Stimulated activated CD4-positive, alpha-beta T cell treated with anti-CD3 and anti-CD28 coated beads, Interleukin-15, amount 100 ng/mL, for 24 hours (primary cell): ENCODE results near the gene MED15.

Source experiments
- DNase-seq: peaks from one replicate; pipeline ENCODE4 v3.0.0-alpha.2; 2020

The MED15 gene

GRCh38 chr22:20632082-20632481, 124.7 kb downstream of the MED15 start:
- DNase-seq: no peak

- no peak for DNase-seq
These were observed 125.1 kb downstream of the MED15 start for GRCh38 chr22:20632518-20632917.

DNA sequence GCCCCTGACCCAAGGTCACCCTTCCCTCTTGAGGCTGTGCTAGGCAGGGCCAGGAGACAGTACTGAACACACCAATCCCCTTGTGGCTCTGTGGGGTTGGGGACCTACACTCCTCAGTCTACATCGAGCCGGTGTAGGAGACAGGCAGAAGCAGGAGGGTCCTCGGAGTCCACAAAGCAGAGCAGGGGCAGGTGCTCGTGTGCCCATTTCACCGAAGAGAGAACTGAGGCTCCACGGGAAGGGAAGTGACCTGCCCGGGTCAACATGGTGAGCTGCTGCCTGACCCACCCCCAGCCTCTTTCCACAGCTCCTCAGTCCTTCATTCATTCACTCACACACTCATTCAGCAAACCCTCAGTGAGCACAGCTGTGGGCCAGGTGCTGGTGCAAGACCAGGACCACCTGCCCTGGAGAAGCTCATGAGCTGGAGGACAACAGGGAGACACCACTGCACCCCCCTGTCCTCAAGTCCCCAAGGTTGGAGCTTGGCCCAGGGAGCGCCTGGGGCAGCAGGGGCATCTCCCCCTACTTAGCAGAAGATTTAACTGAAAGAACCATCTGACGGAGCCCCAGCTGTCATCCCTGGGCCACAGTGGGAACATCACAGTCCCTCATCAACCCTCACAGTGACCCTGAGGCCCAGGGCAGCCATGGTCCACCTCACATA, 127.3 kb downstream of the MED15 start:
- DNase-seq: no peak

DNA sequence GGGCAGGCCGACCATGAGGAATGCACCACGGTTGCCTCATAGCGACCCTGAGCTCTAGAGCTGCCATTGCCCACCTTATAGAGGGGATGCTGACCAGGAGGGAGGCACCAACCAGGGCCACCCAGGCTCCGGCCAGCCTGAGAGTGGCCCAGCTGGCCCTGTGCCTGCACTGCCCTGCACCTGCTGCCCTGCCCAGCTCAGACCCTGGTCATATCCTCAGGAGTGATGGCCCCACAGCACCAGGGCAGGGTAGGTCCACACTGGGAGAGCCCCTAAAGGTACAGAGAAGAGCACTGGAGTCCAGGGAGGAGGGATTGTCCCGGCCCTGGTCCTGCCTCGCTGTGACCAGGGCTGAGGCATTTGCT, 127.8 kb downstream of the MED15 start:
- DNase-seq: no peak

GRCh38 chr22:20636075-20636812, 128.8 kb downstream of the MED15 start:
- DNase-seq: no peak

DNA sequence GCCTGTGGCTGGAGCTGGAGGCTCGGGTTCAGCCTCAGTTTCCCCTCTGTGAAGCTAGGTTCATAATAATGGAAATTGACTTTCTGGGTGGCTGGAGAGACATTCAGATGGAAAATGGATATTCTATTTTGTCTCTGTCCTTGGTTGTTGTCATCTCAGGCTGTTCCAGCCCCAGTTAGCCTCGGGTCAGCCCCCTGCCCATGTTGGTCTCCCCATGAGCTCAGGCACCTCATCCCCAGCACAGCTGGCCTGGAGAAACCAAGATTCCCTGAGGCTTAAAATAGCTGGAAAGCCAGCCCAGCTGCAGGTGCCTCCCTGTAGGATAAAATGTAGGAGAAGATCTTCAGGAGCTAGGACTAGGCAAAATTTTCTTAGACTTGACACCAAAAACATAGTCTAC, 129.5 kb downstream of the MED15 start:
- no peak for DNase-seq
